Ovary (tissue), 9 donors: ENCODE data around the gene CDAN1. TPM values are rescaled to one million over a fixed set of nuclear protein-coding genes. Genes with fewer than 3 reads are reported as not detected.
"Not testable (repeated sequence)": the region's sequence is repeated elsewhere in the genome, so short reads cannot be mapped to it uniquely, and the experiment has no call there.

Source experiments
- DNase-seq, 5 donors: peaks; one replicate each; pipeline ENCODE4 v3.0.0-alpha.2; 2019 to 2020
- H3K27ac ChIP-seq, 2 donors: fragments of 200-600 bp; one replicate each; pipeline versions ENCODE4 v1.5.1 to v1.8.0; 2019 to 2022
- H3K27me3 ChIP-seq: fragments of 200-600 bp; one replicate; pipeline ENCODE4 v1.8.0; 2022
- H3K36me3 ChIP-seq: fragments of 200-600 bp; sonication (generic); one replicate; pipeline ENCODE4 v1.5.1; 2019
- H3K4me1 ChIP-seq: one replicate; pipeline ENCODE4 v1.8.1; 2013; ENCODE audit warnings: mild to moderate bottlenecking, moderate library complexity; ENCODE audit not compliant: insufficient read depth
- H3K4me3 ChIP-seq: fragments of 200-600 bp; sonication (generic); one replicate; pipeline ENCODE4 v1.5.1; 2017
- H3K9me3 ChIP-seq, 2 donors: fragments of 200-600 bp in 1 of 2; sonication (generic) in 1 of 2; one replicate each; pipeline versions ENCODE4 v1.5.1 to v1.8.1; 2013 to 2019; ENCODE audit warnings: mild to moderate bottlenecking in 1 of 2, moderate library complexity in 1 of 2
- EP300 ChIP-seq: sonication (generic); formaldehyde crosslinking; IDR thresholded peaks from one replicate; pipeline ENCODE4 v1.6.1; 2017; ENCODE audit warnings: antibody characterized with exemption
- POLR2A ChIP-seq: fragments of 450-650 bp; IDR thresholded peaks from one replicate; pipeline ENCODE4 v1.6.1; 2017; ENCODE audit warnings: antibody characterized with exemption, mild to moderate bottlenecking, moderate library complexity
- WGBS, 3 donors: extraction: QIAGEN DNeasy Blood & Tissue Kit in 1 of 3; methylation state at CpG; one replicate each; pipeline versions ENCODE4 v1.1.5 to v1.1.7; 2013 to 2017; 5-methylcytosine and 5-hydroxymethylcytosine counted together
- intact Hi-C, 4 donors: fragments of 100-400 bp; cut with DNase I; formaldehyde crosslinking; loops; one replicate each; pipeline versions ENCODE4 v1.11.0 to v1.15.1; 2022 to 2023
- polyA plus RNA-seq, 2 donors: library from polyadenylated mRNA; stranded (reverse); fragments of 200-250 nt in 1 of 2; fragments of 350-450 nt in 1 of 2; fragmentation: Illumina TruSeq in 1 of 2; extraction: RNeasy Lipid Tissue Mini Kit (QIAGEN cat#74804) in 1 of 2; gene quantifications; one replicate each; pipeline ENCODE4 v1.2.3, GENCODE V29; 2013 to 2014
- total RNA-seq, 7 donors: library from RNA; depleted of rRNA in 2 of 7; stranded (reverse); fragments of >200 nt in 2 of 7; fragmentation: NEBNext Ultra II Directional in 3 of 7; extraction: Animal tissue kit (Norgen Biotek cat#: 25700) in 3 of 7; gene quantifications; one replicate each; pipeline versions ENCODE4 v1.1.0 to v1.2.4, GENCODE V29; 2016 to 2023
- TF ChIP-seq, protein P1 (sequence below), 3 donors: fragments of 450-650 bp in 2 of 3; fragments of 200-600 bp in 1 of 3; IDR thresholded peaks; one replicate each; pipeline versions ENCODE4 v1.5.1 to v1.8.0; 2016 to 2022; ENCODE audit warnings: antibody characterized with exemption in 3 of 3, mild to moderate bottlenecking in 1 of 3
- donor health status: DM: no; HTN: no; CAD: no; lungs with moderate emphysema.
- donor health status: DM: no; HTN: no; CAD: no.
- donor health status: Bipolar disorder and iron deficiency.
- donor health status: DM: yes; HTN: yes; CAD: no.
- donor health status: DM: no; HTN: no; CAD: no.
- donor health status: DM: yes; HTN: yes; CAD: no.

The CDAN1 gene
- total and polyA plus RNA-seq, 9 donors: 7.5 to 50.6 (median 25.9) TPM

DNA sequence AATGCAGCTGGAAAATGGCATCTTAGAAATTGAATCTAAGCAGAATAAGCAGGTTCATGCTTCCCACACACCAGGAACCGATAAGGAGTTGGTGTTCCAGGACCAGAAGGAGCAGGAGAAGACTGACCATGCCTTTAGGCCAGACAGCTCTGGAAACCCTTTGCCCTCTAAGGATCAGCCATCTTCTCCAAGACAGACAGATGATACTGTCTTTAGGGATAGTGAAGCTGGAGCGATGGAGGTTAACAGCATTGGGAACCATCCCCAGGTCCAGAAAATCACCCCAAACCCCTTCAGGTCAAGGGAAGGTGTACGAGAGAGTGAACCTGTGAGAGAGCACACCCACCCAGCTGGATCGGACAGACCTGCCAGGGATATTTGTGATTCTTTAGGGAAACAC is 49.2 kb downstream of the CDAN1 start:
- Histone ChIP-seq H3K36me3 (no peaks in the 10 kb centered on the region), H3K9me3 (no peaks in the 10 kb centered on the region), H3K27ac (no peak overlapping the region), H3K4me1 (no peaks in the 10 kb centered on the region), H3K27me3 (no peaks in the 10 kb centered on the region), H3K4me3 (no peak overlapping the region)
- 94 to 97% (median 97%) methylated on average over 4 of the region's 4 CpGs for WGBS, 3 donors
- TF ChIP-seq EP300 (no peak), POLR2A (no peak)
- TF ChIP-seq, protein P1, sequence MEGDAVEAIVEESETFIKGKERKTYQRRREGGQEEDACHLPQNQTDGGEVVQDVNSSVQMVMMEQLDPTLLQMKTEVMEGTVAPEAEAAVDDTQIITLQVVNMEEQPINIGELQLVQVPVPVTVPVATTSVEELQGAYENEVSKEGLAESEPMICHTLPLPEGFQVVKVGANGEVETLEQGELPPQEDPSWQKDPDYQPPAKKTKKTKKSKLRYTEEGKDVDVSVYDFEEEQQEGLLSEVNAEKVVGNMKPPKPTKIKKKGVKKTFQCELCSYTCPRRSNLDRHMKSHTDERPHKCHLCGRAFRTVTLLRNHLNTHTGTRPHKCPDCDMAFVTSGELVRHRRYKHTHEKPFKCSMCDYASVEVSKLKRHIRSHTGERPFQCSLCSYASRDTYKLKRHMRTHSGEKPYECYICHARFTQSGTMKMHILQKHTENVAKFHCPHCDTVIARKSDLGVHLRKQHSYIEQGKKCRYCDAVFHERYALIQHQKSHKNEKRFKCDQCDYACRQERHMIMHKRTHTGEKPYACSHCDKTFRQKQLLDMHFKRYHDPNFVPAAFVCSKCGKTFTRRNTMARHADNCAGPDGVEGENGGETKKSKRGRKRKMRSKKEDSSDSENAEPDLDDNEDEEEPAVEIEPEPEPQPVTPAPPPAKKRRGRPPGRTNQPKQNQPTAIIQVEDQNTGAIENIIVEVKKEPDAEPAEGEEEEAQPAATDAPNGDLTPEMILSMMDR (IDR thresholded peaks at IDR 0.05): no peak
- intact Hi-C loops: no loop called here
- DNase-seq: no peak

DNA sequence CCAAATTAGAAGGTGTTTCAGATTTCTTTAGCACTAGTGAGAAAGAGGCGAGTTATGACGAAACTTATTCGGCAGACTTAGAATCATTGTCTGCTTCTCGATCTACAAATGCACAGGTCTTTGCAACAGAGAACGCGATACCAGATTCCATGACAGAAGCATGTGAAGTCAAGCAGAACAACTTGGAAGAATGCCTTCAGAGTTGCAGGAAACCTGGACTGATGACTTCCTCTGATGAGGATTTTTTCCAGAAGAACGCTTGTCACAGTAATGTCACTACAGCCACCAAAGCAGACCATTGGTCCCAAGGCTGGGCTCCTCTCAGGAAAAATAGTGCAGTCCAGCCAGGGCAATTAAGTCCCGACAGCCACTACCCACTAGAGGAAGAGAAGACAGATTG is 50.6 kb downstream of the CDAN1 start:
- no peak for DNase-seq
- intact Hi-C loops: no loop called here
- Histone ChIP-seq H3K27me3 (no peaks in the 10 kb centered on the region), H3K9me3 (no peaks in the 10 kb centered on the region), H3K4me1 (no peaks in the 10 kb centered on the region), H3K36me3 (no peaks in the 10 kb centered on the region), H3K4me3 (no peak overlapping the region), H3K27ac (no peak overlapping the region)
- no peak for TF ChIP-seq EP300
- 95 to 98% (median 97%) methylated on average over 8 of the region's 8 CpGs for WGBS, 3 donors

DNA sequence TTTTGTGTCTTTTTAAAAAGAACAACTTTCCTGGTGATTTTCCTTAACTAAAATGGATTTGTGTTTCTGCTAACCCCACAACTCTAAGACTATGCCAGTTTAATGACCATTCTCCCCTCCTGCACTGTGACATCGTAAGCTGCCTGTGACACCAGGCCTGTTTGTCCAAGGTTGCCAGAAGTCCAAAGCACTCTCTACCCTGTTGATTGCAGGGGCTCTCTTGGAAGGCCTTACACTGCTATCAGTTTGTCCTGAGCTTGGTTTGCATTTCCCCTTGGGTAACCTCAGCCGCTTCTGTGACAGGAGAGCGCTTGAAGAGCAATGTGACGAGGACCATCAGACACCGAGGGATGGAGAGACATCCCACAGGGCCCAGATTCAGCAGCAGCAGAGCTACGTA is 55.8 kb downstream of the CDAN1 start:
- Histone ChIP-seq H3K36me3 (no peaks in the 10 kb centered on the region), H3K27ac (no peak overlapping the region), H3K9me3 (no peaks in the 10 kb centered on the region), H3K4me1 (no peaks in the 10 kb centered on the region), H3K27me3 (no peaks in the 10 kb centered on the region), H3K4me3 (no peak overlapping the region)
- DNase-seq: no peak
- WGBS, 3 donors: 90 to 93% (median 92%) methylated on average over 6 of the region's 6 CpGs
- TF ChIP-seq, protein P1 (IDR thresholded peaks at IDR 0.05): no peak
- TF ChIP-seq POLR2A: no peak
- TF ChIP-seq EP300: no peak
- intact Hi-C loops: no loop called here

DNA sequence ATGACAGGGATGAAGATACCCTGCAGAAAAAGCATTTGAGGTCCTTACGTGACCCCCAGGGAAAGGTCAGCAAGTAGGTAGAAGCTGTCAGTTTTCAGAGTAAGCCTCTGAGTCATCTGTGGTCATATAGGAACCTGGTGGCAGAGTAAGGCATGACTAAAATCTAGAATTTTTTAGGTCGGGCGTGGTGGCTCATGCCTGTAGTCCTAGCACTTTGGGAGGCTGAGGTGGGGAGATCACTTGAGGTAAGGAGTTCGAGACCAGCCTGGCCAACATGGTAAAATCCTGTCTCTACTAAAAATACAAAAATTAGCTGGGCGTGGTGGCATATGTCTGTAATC is 56.8 kb downstream of the CDAN1 start:
- 93 to 95% (median 94%) methylated on average over 5 of the region's 5 CpGs for whole genome bisulfite sequencing, 3 donors
- DNase-seq, H3K4me3 ChIP-seq, H3K36me3 ChIP-seq, intact Hi-C loops, H3K27ac ChIP-seq, H3K9me3 ChIP-seq, H3K4me1 ChIP-seq, H3K27me3 ChIP-seq: not testable (repeated sequence)

DNA sequence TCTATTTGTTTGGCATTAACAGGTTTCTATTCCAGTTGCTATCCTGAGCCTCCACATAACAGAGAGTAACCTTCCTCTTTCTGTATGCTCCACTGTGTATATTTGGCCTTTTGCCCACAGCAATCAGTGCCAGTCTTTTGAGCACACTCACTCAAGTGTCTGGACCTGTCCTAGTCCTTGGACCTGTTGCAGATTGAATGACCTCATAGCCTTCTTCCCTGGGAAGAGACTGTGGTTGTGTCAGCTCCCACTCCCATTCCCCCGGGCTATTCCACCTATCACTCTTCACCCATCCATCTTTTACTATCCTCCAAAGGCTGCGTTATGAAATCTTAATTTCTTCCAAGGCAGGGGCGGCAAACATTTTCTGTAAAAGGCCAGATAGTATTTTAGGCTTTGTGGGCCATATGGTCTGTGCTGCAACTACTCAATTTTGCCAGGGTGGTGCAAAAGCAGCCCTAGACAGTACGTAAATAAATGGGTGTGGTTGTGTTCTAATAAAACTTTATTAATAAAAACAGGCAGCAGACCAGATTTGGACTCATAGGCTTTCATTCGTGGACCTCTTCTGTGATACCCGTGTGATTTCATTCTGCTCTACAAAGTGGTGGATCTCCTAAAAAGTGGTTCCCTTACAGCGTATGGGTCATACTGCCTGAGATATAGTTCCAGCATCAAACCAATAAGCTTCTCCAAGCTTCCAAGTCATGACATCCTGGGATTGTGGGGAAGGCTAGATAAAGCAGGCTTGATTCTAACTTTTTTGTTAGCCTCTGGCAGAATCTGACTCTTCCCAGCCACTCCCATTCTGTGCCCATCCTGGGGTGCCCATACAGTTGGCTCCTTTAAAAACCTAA is 57.4 kb downstream of the CDAN1 start:
- TF ChIP-seq EP300: no peak
- TF ChIP-seq POLR2A: no peak
- TF ChIP-seq, protein P1 (IDR thresholded peaks at IDR 0.05): no peak
- Histone ChIP-seq H3K9me3 (no peaks in the 10 kb centered on the region), H3K4me1 (no peaks in the 10 kb centered on the region), H3K27ac (no peak overlapping the region), H3K36me3 (no peaks in the 10 kb centered on the region), H3K4me3 (no peak overlapping the region), H3K27me3 (no peaks in the 10 kb centered on the region)
- WGBS, 3 donors: 91 to 94% (median 93%) methylated on average over 7 of the region's 7 CpGs
- intact Hi-C loops: no loop called here
- no peak for DNase-seq
